ENCODE data around the gene OBP2A.

DNA sequence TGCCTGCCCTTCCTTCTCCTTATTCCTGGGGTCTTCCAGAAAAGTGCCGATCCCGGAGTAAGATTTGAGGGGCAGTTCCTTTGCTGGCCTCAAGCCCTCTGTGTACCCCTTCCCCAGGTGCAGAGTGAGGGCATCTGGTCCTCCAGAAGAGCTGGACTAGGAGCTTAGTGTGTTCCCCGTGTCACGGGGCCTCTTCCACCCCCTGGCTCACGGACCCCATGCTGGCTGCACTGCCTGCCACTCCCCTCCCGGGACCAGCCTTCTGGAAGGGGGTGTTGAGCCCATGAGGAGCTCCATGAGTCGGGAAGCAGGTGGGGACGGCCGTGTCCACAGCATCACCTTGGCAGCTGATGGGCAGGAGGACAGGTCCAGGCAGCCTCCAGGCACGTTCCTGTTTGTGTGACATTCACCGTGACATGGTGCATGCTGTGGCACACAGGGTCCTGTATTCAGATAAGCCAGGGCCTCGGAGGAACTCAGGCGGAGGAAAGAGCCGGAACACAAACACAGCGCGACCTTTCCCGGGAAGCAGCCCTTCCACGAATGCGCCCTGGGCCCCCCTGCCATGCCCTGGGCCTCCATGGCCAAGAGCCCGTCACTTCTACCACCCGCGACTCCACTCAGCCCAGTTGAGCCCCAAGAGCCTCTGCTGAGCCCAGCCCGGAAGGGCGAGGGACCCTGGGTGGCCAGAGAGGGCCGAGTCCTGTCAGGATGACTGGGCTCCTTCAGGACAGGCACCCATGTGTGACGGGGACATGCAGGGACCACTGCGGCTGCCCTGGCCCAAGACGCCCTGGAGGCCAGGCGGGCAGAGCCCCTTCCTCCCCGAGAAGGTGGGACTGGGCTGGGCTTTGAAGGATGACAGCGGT, 30.6 kb upstream of the OBP2A start:
- TF ChIP-seq POLR2A (IDR thresholded peaks at IDR 0.05) (no peak), POLR2AphosphoS5 (IDR thresholded peaks at IDR 0.05) (no peak), EP300 (IDR thresholded peaks at IDR 0.05; ENCODE audit: low read depth) (no peak)
- TF ChIP-seq, protein P1, sequence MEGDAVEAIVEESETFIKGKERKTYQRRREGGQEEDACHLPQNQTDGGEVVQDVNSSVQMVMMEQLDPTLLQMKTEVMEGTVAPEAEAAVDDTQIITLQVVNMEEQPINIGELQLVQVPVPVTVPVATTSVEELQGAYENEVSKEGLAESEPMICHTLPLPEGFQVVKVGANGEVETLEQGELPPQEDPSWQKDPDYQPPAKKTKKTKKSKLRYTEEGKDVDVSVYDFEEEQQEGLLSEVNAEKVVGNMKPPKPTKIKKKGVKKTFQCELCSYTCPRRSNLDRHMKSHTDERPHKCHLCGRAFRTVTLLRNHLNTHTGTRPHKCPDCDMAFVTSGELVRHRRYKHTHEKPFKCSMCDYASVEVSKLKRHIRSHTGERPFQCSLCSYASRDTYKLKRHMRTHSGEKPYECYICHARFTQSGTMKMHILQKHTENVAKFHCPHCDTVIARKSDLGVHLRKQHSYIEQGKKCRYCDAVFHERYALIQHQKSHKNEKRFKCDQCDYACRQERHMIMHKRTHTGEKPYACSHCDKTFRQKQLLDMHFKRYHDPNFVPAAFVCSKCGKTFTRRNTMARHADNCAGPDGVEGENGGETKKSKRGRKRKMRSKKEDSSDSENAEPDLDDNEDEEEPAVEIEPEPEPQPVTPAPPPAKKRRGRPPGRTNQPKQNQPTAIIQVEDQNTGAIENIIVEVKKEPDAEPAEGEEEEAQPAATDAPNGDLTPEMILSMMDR (IDR thresholded peaks at IDR 0.05) = no peak

Data from transverse colon (tissue), 4 donors.